Colonic mucosa (tissue), 4 donors: Measurements from ENCODE around the gene ANO2. TPM values are rescaled to one million over a fixed set of nuclear protein-coding genes. Genes with fewer than 3 reads are reported as not detected.

ENCODE experiments used
- DNase-seq: peaks from one replicate; pipeline ENCODE4 v3.0.0-alpha.2; 2020
- H3K27ac ChIP-seq: fragments of 200-600 bp; one replicate; pipeline ENCODE4 v1.8.0; 2021
- H3K27me3 ChIP-seq: fragments of 200-600 bp; one replicate; pipeline ENCODE4 v1.8.0; 2021
- H3K36me3 ChIP-seq: fragments of 200-600 bp; one replicate; pipeline ENCODE4 v1.8.0; 2021
- H3K4me1 ChIP-seq: fragments of 200-600 bp; one replicate; pipeline ENCODE4 v1.8.0; 2021; ENCODE audit warnings: mild to moderate bottlenecking
- H3K4me3 ChIP-seq: fragments of 200-600 bp; one replicate; pipeline ENCODE4 v1.8.0; 2021
- H3K9ac ChIP-seq, 2 donors: one replicate each; pipeline ENCODE4 v1.7.0; 2013; ENCODE audit warnings: control low read depth in 2 of 2, low read depth in 2 of 2, low read length in 2 of 2
- H3K9me3 ChIP-seq: fragments of 200-600 bp; one replicate; pipeline ENCODE4 v1.8.0; 2021
- CTCF ChIP-seq: fragments of 200-600 bp; IDR thresholded peaks from one replicate; pipeline ENCODE4 v1.8.0; 2022; ENCODE audit warnings: antibody characterized with exemption, mild to moderate bottlenecking
- intact Hi-C: fragments of 100-400 bp; cut with DNase I; formaldehyde crosslinking; loops from one replicate; pipeline ENCODE4 v1.14.1; 2022
- total RNA-seq, 2 donors: library from RNA; stranded (reverse); fragmentation: NEBNext Ultra II Directional in 1 of 2; extraction: Animal tissue kit (Norgen Biotek cat#: 25700) in 1 of 2; gene quantifications; one replicate each; pipeline ENCODE4 v1.2.1, GENCODE V29; 2021
- donor health status: healthy.
- donor health status: DM: no; HTN: no; CAD: no.
- donor health status: DM: no; HTN: no; CAD: no.

The ANO2 gene
- total RNA-seq, 2 donors from 2014 or later = 1.1 to 2.2 TPM

DNA sequence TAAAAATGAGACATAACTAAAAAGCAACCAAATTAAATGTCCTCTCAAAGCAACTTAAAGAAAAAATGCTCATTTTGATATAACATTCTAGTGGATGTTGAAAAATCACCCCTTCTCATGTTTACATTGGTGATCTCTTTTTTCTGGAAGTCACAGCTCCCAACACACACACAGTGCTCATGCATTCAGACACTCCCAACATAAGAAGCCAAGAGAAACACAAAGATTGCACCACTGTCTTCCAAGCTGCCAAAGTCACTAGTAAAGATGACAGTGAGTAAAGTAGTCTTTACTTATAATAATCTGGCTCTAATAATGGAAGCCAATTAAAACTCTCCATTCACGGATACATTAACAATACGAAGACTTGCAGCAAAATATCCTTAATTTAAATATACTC, 294.8 kb downstream of the ANO2 start:
- intact Hi-C loops = no loop called here
- DNase-seq = no peak
- no peaks in the 10 kb centered on the region for H3K4me1 ChIP-seq
- no peaks in the 10 kb centered on the region for H3K9me3 ChIP-seq
- no peaks in the 10 kb centered on the region for H3K27me3 ChIP-seq
- H3K4me3 ChIP-seq = no peak overlapping the region
- H3K27ac ChIP-seq = no peak overlapping the region
- H3K9ac ChIP-seq = no peak overlapping the region
- H3K36me3 ChIP-seq = no peaks in the 10 kb centered on the region
- no peak for TF ChIP-seq CTCF

DNA sequence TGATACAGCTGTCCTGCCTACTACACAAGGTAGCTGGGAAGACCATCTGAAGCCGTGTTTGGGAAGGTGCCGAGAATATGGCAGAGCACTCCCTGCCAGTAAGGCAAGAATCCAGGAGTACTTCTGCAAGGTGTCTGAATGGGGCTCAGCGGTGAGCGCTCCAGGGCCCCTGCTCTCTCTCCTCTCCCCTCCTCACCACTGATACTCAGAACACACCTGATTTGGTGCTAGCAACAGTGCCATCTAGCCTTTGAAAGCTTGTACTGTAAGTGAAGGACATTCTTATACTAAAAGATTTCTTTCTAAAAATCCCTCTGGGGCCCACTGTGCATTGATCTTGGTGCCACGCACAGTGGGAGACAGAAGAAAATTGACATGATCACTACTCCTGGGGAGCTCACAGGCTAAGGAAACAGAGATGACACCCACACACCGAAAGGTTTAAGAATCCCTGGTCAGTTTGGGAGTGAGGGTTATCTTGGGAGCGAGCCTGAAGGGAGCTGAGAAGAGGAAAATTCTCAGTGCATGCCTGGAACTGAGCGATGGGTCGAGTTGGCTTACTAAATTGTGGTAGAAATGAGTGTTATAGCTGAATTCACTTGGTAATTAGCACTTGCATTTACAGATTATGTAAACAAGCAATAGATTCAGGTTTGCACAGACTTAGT, 296.2 kb downstream of the ANO2 start:
- Histone ChIP-seq H3K27ac (no peak overlapping the region), H3K36me3 (no peaks in the 10 kb centered on the region), H3K4me1 (no peaks in the 10 kb centered on the region), H3K9ac (no peak overlapping the region), H3K9me3 (no peaks in the 10 kb centered on the region), H3K4me3 (no peak overlapping the region), H3K27me3 (no peaks in the 10 kb centered on the region)
- intact Hi-C loops = no loop called here
- TF ChIP-seq CTCF = peak; percentile 36
- peak; percentile 21 for DNase-seq

DNA sequence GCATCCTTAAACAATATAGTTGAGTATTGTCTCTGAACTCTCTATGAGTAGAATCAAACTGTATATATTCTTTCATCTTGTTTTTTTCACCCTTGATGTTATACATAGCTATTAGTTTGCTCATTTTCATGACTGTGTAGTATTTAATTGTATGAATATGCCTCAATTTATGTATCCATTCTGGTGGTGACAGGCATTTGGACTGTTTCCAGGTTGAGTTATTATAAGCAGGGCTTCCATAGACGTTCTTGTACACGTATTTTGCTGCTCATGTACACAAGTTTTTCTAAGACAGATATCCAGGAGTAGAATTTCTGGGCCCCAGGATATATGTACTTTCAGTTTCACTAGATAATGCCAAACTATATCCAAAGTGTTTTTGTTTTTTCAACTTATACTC, 301.8 kb downstream of the ANO2 start:
- H3K9me3 ChIP-seq = no peaks in the 10 kb centered on the region
- H3K27ac ChIP-seq = no peak overlapping the region
- no peaks in the 10 kb centered on the region for H3K36me3 ChIP-seq
- no peak overlapping the region for H3K4me3 ChIP-seq
- no peak overlapping the region for H3K9ac ChIP-seq
- no peaks in the 10 kb centered on the region for H3K4me1 ChIP-seq
- intact Hi-C loops = no loop called here
- no peaks in the 10 kb centered on the region for H3K27me3 ChIP-seq
- TF ChIP-seq CTCF = no peak
- no peak for DNase-seq

- Histone ChIP-seq H3K4me3 (no peak overlapping the region), H3K9me3 (no peaks in the 10 kb centered on the region), H3K9ac (no peak overlapping the region), H3K36me3 (no peaks in the 10 kb centered on the region), H3K27me3 (no peaks in the 10 kb centered on the region), H3K4me1 (no peaks in the 10 kb centered on the region), H3K27ac (no peak overlapping the region)
- no peak for DNase-seq
- intact Hi-C loops = no loop called here
- TF ChIP-seq CTCF = no peak
These were observed 307.4 kb downstream of the ANO2 start for GRCh38 chr12:5637698-5638097.

DNA sequence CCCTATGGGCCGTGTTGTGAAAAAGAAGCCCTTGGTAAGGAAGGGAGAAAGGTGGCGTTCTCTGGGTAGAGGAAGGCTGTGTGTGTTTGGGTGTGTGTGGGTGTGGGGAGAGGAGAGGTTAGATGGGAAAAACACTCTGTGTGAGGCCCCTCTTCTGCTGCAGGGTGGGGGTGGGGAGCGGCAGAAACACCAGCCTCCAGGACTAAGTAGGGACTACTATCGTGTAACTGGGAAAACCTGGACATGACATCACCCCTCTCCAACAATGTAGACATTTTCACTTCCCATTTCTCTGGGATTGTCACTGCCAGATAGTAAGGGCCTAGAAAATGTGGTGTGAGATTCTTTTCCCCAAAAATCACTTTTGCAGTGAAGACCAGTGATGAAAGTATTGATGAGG, 308.2 kb downstream of the ANO2 start:
- Histone ChIP-seq H3K4me3 (no peak overlapping the region), H3K9me3 (no peaks in the 10 kb centered on the region), H3K27me3 (no peaks in the 10 kb centered on the region), H3K36me3 (no peaks in the 10 kb centered on the region), H3K9ac (no peak overlapping the region), H3K4me1 (no peaks in the 10 kb centered on the region), H3K27ac (no peak overlapping the region)
- no peak for DNase-seq
- intact Hi-C loops = no loop called here
- TF ChIP-seq CTCF = no peak
